SU-DHL-6 (cell line): Measurements from ENCODE around the gene PSEN2.

Source experiments
- H2AFZ ChIP-seq: fragments of 200-600 bp; sonication (generic); 2 replicates; pipeline ENCODE4 v1.6.1; 2014; ENCODE audit warnings: low read depth, mild to moderate bottlenecking, moderate library complexity, mixed read lengths, antibody characterized with exemption, low read length; ENCODE audit not compliant: severe bottlenecking
- H3F3A ChIP-seq: fragments of 200-600 bp; shearing (Covaris generic); 2 replicates; pipeline ENCODE4 v1.6.0; 2016; ENCODE audit warnings: antibody characterized with exemption, mild to moderate bottlenecking; ENCODE audit not compliant: insufficient read depth
- H3K27ac ChIP-seq: fragments of 200-600 bp; sonication (generic); 2 replicates; pipeline ENCODE4 v1.5.1; 2016; ENCODE audit warnings: low read depth, mild to moderate bottlenecking, low read length, moderate library complexity, mixed read lengths
- H3K27me3 ChIP-seq: fragments of 200-600 bp; sonication (generic), shearing (Covaris generic); 2 replicates; pipeline ENCODE4 v1.6.0; 2014; ENCODE audit warnings: mild to moderate bottlenecking, low read length
- H3K36me3 ChIP-seq: fragments of 200-600 bp; sonication (generic); 2 replicates; pipeline ENCODE4 v1.6.1; 2014; ENCODE audit warnings: mild to moderate bottlenecking, low read length, mixed read lengths
- H3K4me2 ChIP-seq: fragments of 300-600, 200-600 bp; shearing (Covaris generic), sonication (generic); 2 replicates; pipeline ENCODE4 v1.6.0; 2014; ENCODE audit warnings: low read length, low read depth, mild to moderate bottlenecking; ENCODE audit not compliant: poor library complexity, severe bottlenecking
- H3K4me3 ChIP-seq: fragments of 200-600 bp; sonication (generic); 2 replicates; pipeline ENCODE4 v1.5.1; 2014; ENCODE audit warnings: antibody characterized with exemption, low read length, mild to moderate bottlenecking, mixed read lengths; ENCODE audit not compliant: insufficient read depth, poor library complexity, severe bottlenecking
- H3K79me2 ChIP-seq: fragments of 200-600 bp; sonication (generic); 2 replicates; pipeline ENCODE4 v1.6.1; 2014; ENCODE audit warnings: mild to moderate bottlenecking, low read length, moderate library complexity; ENCODE audit not compliant: insufficient read depth
- H3K9ac ChIP-seq: fragments of 200-600 bp; sonication (generic); 2 replicates; pipeline ENCODE4 v1.7.0; 2014; ENCODE audit warnings: mild to moderate bottlenecking, low read length
- H3K9me2 ChIP-seq: fragments of 200-600 bp; sonication (generic); replicated peaks from 2 replicates; pipeline ENCODE4 v1.6.1; 2014; ENCODE audit warnings: low read length; ENCODE audit not compliant: insufficient read depth
- H3K9me3 ChIP-seq: fragments of 200-600 bp; sonication (generic); 2 replicates; pipeline ENCODE4 v1.6.1; 2014; ENCODE audit warnings: low read length, mixed read lengths; ENCODE audit not compliant: insufficient read depth
- H4K20me1 ChIP-seq: fragments of 200-600 bp; sonication (generic); 2 replicates; pipeline ENCODE4 v1.6.1; 2014; ENCODE audit warnings: low read depth, mild to moderate bottlenecking, antibody characterized with exemption, low read length, moderate library complexity, mixed read lengths
- EZH2phosphoT487 ChIP-seq: fragments of 200-600 bp; sonication (generic), shearing (Covaris generic); conservative IDR thresholded peaks from 2 replicates; pipeline ENCODE4 v1.6.1; 2018; ENCODE audit warnings: mild to moderate bottlenecking, antibody characterized with exemption, low read length, moderate library complexity, mixed read lengths
- TF ChIP-seq, protein P1 (sequence below): fragments of 200-600 bp; sonication (generic); IDR thresholded peaks from one replicate; pipeline ENCODE4 v1.5.1; 2017; ENCODE audit warnings: antibody characterized with exemption, mild to moderate bottlenecking, low read length, moderate library complexity; ENCODE audit not compliant: insufficient read depth, poor library complexity, severe bottlenecking

PSEN2 gene

DNA sequence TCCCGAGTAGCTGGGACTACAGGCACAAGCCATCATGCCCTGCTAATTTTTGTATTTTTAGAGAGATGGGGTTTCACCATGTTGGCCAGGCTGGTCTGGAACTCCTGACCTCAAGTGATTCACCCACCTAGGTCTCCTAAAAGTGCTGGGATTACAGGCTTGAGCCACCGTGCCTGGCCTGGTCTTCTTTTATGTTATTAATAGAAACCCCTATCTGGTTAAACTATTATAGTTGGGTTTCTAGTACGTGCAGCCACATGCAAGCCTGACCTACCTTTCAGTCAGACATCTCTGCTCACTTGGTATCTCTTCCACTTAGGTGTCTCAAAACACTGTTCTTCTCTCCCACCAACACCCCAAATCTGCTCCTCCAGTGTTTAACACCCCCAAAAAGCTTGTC, 34.4 kb downstream of the PSEN2 start:
- Histone ChIP-seq H3K9ac (no peak overlapping the region), H3K4me3 (no peak overlapping the region), H2AFZ (no peak overlapping the region), H3K27ac (no peak overlapping the region), H3K27me3 (no peaks in the 10 kb centered on the region), H4K20me1 (no peaks in the 10 kb centered on the region), H3K9me3 (no peaks in the 10 kb centered on the region), H3K79me2 (no peaks in the 10 kb centered on the region), H3K36me3 (no peaks in the 10 kb centered on the region), H3K4me2 (no peak overlapping the region), H3K9me2 (no peaks in the 10 kb centered on the region), H3F3A (no peaks in the 10 kb centered on the region)
- no peak for TF ChIP-seq EZH2phosphoT487
- TF ChIP-seq, protein P1, sequence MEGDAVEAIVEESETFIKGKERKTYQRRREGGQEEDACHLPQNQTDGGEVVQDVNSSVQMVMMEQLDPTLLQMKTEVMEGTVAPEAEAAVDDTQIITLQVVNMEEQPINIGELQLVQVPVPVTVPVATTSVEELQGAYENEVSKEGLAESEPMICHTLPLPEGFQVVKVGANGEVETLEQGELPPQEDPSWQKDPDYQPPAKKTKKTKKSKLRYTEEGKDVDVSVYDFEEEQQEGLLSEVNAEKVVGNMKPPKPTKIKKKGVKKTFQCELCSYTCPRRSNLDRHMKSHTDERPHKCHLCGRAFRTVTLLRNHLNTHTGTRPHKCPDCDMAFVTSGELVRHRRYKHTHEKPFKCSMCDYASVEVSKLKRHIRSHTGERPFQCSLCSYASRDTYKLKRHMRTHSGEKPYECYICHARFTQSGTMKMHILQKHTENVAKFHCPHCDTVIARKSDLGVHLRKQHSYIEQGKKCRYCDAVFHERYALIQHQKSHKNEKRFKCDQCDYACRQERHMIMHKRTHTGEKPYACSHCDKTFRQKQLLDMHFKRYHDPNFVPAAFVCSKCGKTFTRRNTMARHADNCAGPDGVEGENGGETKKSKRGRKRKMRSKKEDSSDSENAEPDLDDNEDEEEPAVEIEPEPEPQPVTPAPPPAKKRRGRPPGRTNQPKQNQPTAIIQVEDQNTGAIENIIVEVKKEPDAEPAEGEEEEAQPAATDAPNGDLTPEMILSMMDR: no peak

DNA sequence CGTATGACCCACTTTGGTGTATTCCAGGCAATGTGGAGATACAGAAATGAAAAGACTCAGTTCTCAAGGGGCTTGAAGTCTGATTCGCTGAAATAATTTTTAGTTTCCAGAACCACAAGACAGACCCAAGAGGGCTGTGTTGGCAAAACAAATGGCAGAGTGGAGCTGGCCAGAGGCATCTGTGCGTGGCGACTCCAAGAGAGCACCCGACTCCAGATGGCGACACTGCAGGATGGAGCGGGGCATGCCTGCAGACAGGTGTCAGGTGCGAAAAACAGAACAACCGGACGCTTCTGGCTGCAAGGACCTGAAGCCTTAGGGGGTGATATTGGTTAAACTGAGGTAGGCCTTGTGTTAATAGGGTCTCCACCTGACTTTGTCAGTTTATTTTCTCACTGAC, 38.0 kb downstream of the PSEN2 start:
- Histone ChIP-seq H3F3A (no peaks in the 10 kb centered on the region), H3K27ac (no peak overlapping the region), H3K9ac (no peak overlapping the region)

DNA sequence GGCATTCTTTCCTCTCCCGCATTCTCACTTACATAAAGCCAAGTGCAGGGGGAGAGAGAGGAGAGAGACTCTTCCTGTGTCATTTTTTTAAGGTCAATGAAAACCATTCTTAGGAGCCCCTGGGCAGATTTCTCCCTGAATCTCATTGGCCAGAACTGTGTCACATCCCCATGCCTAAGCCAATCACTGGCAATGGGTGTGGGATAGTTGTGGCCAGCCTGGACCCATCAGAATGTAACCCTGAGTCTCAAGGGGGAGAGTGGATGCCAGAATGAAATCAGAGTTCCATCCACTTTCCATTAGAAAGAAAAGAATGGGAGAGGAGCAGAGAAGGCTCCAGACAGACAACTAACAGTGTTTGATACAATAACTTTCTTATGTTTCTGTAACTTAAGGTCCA, 38.5 kb downstream of the PSEN2 start:
- no peak overlapping the region for H2AFZ ChIP-seq
- H3F3A ChIP-seq: no peaks in the 10 kb centered on the region
- H3K27ac ChIP-seq: no peak overlapping the region
- no peaks in the 10 kb centered on the region for H3K9me3 ChIP-seq
- H3K27me3 ChIP-seq: no peaks in the 10 kb centered on the region
- no peak overlapping the region for H3K4me2 ChIP-seq
- no peaks in the 10 kb centered on the region for H3K36me3 ChIP-seq
- H3K9me2 ChIP-seq: no peaks in the 10 kb centered on the region
- H4K20me1 ChIP-seq: no peaks in the 10 kb centered on the region
- TF ChIP-seq EZH2phosphoT487: no peak
- TF ChIP-seq, protein P1: no peak
- H3K9ac ChIP-seq: no peak overlapping the region
- H3K79me2 ChIP-seq: no peaks in the 10 kb centered on the region
- no peak overlapping the region for H3K4me3 ChIP-seq

More for the DNA sequence above, 38.0 kb downstream of the PSEN2 start:
- no peaks in the 10 kb centered on the region for H4K20me1 ChIP-seq
- H3K9me2 ChIP-seq: no peaks in the 10 kb centered on the region
- H3K27me3 ChIP-seq: no peaks in the 10 kb centered on the region
- H3K36me3 ChIP-seq: no peaks in the 10 kb centered on the region
- H3K9me3 ChIP-seq: no peaks in the 10 kb centered on the region
- H3K79me2 ChIP-seq: no peaks in the 10 kb centered on the region
- TF ChIP-seq, protein P1: no peak
- TF ChIP-seq EZH2phosphoT487: no peak
- no peak overlapping the region for H3K4me2 ChIP-seq
- no peak overlapping the region for H2AFZ ChIP-seq
- H3K4me3 ChIP-seq: no peak overlapping the region
